ENCODE results near the gene TPK1.
"Not testable (repeated sequence)": the region's sequence is repeated elsewhere in the genome, so short reads cannot be mapped to it uniquely, and the experiment has no call there.

TPK1 gene

GRCh38 chr7:144606261-144606660 lies 229.6 kb downstream of the TPK1 start:
- no peak for DNase-seq

- DNase-seq = no peak
Measured at GRCh38 chr7:144596953-144597352, 238.9 kb downstream of the TPK1 start.

GRCh38 chr7:144594580-144594979 lies 241.3 kb downstream of the TPK1 start:
- DNase-seq = no peak

- no peak for DNase-seq
Measured at GRCh38 chr7:144588559-144589051, 247.2 kb downstream of the TPK1 start.

GRCh38 chr7:144587701-144588100 lies 248.2 kb downstream of the TPK1 start:
- no peak for DNase-seq

- no peak for DNase-seq
Measured at GRCh38 chr7:144584726-144585125, 251.1 kb downstream of the TPK1 start.

- no peak for DNase-seq
Measured at GRCh38 chr7:144579687-144580086, 256.2 kb downstream of the TPK1 start.

- no peak for DNase-seq
Measured at GRCh38 chr7:144575456-144575855, 260.4 kb downstream of the TPK1 start.

GRCh38 chr7:144574753-144575152 lies 261.1 kb downstream of the TPK1 start:
- not testable (repeated sequence) for DNase-seq

GRCh38 chr7:144568233-144568632 lies 267.6 kb downstream of the TPK1 start:
- DNase-seq = no peak

- DNase-seq = no peak
Measured at GRCh38 chr7:144565586-144565985, 270.3 kb downstream of the TPK1 start.

- no peak for DNase-seq
Measured at GRCh38 chr7:144549861-144550260, 286.0 kb downstream of the TPK1 start.

- no peak for DNase-seq
Measured at GRCh38 chr7:144548556-144548955, 287.3 kb downstream of the TPK1 start.

- DNase-seq = no peak
Measured at GRCh38 chr7:144547888-144548287, 288.0 kb downstream of the TPK1 start.

- DNase-seq = no peak
Measured at GRCh38 chr7:144546782-144547181, 289.1 kb downstream of the TPK1 start.

- DNase-seq = no peak
Measured at GRCh38 chr7:144545330-144545729, 290.5 kb downstream of the TPK1 start.

GRCh38 chr7:144534655-144535395 lies 301.0 kb downstream of the TPK1 start:
- no peak for DNase-seq

- no peak for DNase-seq
Measured at GRCh38 chr7:144534196-144534595, 301.7 kb downstream of the TPK1 start.

GRCh38 chr7:144531181-144531580 lies 304.7 kb downstream of the TPK1 start:
- DNase-seq = no peak

- DNase-seq = no peak
Measured at GRCh38 chr7:144529269-144529926, 306.5 kb downstream of the TPK1 start.

- DNase-seq = no peak
Measured at GRCh38 chr7:144528536-144529045, 307.3 kb downstream of the TPK1 start.

GRCh38 chr7:144527051-144527471 lies 308.8 kb downstream of the TPK1 start:
- no peak for DNase-seq

GRCh38 chr7:144525956-144526355 lies 309.9 kb downstream of the TPK1 start:
- DNase-seq = no peak

GRCh38 chr7:144524271-144524670 lies 311.6 kb downstream of the TPK1 start:
- no peak for DNase-seq
